DND-41 (cell line): ENCODE data around the gene KCNC1.

Source experiments
- ATAC-seq: fragments of 200-7000 bp; cut with Tn5 transposase; 3 replicates; pipeline ENCODE4 v1.9.1; 2021; ENCODE audit warnings: low read depth; ENCODE audit not compliant: insufficient read depth
- DNase-seq: peaks from one replicate; pipeline ENCODE4 v3.0.0-alpha.2; 2020
- H2AFZ ChIP-seq: 2 replicates; pipeline ENCODE4 v1.6.0; 2012; ENCODE audit warnings: low read depth, low read length
- H3K27ac ChIP-seq: 2 replicates; pipeline ENCODE4 v1.5.1; 2012; ENCODE audit warnings: low read length, inconsistent platforms
- H3K27me3 ChIP-seq: fragments of 200-600 bp; sonication (generic); 2 replicates; pipeline ENCODE4 v1.6.0; 2012; ENCODE audit warnings: low read length, mild to moderate bottlenecking, inconsistent platforms; ENCODE audit not compliant: insufficient read depth, poor library complexity
- H3K36me3 ChIP-seq: 2 replicates; pipeline ENCODE4 v1.5.1; 2012; ENCODE audit warnings: low read length, inconsistent platforms; ENCODE audit not compliant: insufficient read depth
- H3K4me1 ChIP-seq: 2 replicates; pipeline ENCODE4 v1.5.1; 2012; ENCODE audit warnings: mild to moderate bottlenecking, low read length; ENCODE audit not compliant: insufficient read depth
- H3K4me2 ChIP-seq: 2 replicates; pipeline ENCODE4 v1.6.0; 2012; ENCODE audit warnings: mild to moderate bottlenecking, moderate library complexity, low read length, inconsistent platforms; ENCODE audit not compliant: insufficient read depth
- H3K4me3 ChIP-seq, 2 experiments: fragments of 200-600 bp in 1 of 2; shearing (Covaris generic) in 1 of 2; 2 replicates each; pipeline ENCODE4 v1.5.1; 2012 to 2016; ENCODE audit warnings: inconsistent platforms in 2 of 2, low read length in 2 of 2, mild to moderate bottlenecking in 2 of 2, low read depth in 1 of 2, moderate library complexity in 1 of 2
- H3K79me2 ChIP-seq: 2 replicates; pipeline ENCODE4 v1.6.0; 2012; ENCODE audit warnings: low read length, inconsistent platforms; ENCODE audit not compliant: insufficient read depth
- H3K9ac ChIP-seq: 2 replicates; pipeline ENCODE4 v1.6.0; 2012; ENCODE audit warnings: low read depth, mild to moderate bottlenecking, inconsistent platforms, low read length, moderate library complexity
- H3K9me3 ChIP-seq: 2 replicates; pipeline ENCODE4 v1.5.1; 2012; ENCODE audit warnings: low read length, moderate library complexity, mild to moderate bottlenecking, inconsistent platforms; ENCODE audit not compliant: insufficient read depth, severe bottlenecking
- H4K20me1 ChIP-seq: 2 replicates; pipeline ENCODE4 v1.6.0; 2012; ENCODE audit warnings: low read length; ENCODE audit not compliant: insufficient read depth
- EZH2 ChIP-seq: IDR thresholded peaks from 3 replicates; pipeline ENCODE4 v1.6.1; 2012; ENCODE audit warnings: borderline replicate concordance, low read depth, mild to moderate bottlenecking, moderate library complexity, low read length, inconsistent platforms; ENCODE audit not compliant: severe bottlenecking
- TF ChIP-seq, protein P1 (sequence below): IDR thresholded peaks from 2 replicates; pipeline ENCODE4 v1.5.1; 2012; ENCODE audit warnings: borderline replicate concordance, low read length, moderate library complexity, mild to moderate bottlenecking; ENCODE audit not compliant: poor library complexity, severe bottlenecking; ENCODE audit errors: extremely low read depth

The KCNC1 gene

GRCh38 chr11:17831883-17832282 is 97.3 kb downstream of the KCNC1 start:
- no peak overlapping the region for H3K9ac ChIP-seq
- H3K27me3 ChIP-seq: no peaks in the 10 kb centered on the region
- DNase-seq (no peak), ATAC-seq (no peak)
- H3K27ac ChIP-seq: no peak overlapping the region
- H3K9me3 ChIP-seq: no peaks in the 10 kb centered on the region
- no peaks in the 10 kb centered on the region for H3K36me3 ChIP-seq
- no peak overlapping the region for H3K4me3 ChIP-seq
- no peak overlapping the region for H2AFZ ChIP-seq
- H3K4me1 ChIP-seq: no peaks in the 10 kb centered on the region
- no peak overlapping the region for H3K4me2 ChIP-seq
- H4K20me1 ChIP-seq: no peaks in the 10 kb centered on the region; the same call in 1 of the 2 replicates
- no peaks in the 10 kb centered on the region for H3K79me2 ChIP-seq
- TF ChIP-seq, protein P1, sequence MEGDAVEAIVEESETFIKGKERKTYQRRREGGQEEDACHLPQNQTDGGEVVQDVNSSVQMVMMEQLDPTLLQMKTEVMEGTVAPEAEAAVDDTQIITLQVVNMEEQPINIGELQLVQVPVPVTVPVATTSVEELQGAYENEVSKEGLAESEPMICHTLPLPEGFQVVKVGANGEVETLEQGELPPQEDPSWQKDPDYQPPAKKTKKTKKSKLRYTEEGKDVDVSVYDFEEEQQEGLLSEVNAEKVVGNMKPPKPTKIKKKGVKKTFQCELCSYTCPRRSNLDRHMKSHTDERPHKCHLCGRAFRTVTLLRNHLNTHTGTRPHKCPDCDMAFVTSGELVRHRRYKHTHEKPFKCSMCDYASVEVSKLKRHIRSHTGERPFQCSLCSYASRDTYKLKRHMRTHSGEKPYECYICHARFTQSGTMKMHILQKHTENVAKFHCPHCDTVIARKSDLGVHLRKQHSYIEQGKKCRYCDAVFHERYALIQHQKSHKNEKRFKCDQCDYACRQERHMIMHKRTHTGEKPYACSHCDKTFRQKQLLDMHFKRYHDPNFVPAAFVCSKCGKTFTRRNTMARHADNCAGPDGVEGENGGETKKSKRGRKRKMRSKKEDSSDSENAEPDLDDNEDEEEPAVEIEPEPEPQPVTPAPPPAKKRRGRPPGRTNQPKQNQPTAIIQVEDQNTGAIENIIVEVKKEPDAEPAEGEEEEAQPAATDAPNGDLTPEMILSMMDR: no peak
- TF ChIP-seq EZH2: no peak
